Psoas muscle (tissue), 8 donors: ENCODE data around the gene UNC80. TPM values are rescaled to one million over a fixed set of nuclear protein-coding genes. Genes with fewer than 3 reads are reported as not detected.
A peak's percentile ranks its signal among the peaks of the same experiment; 100 is the strongest.

ENCODE experiments used
- ATAC-seq, 4 donors: fragments of 200-7000 bp; cut with Tn5 transposase; one replicate each; pipeline ENCODE4 v1.9.1; 2020; ENCODE audit warnings: moderate library complexity in 3 of 4, mild to moderate bottlenecking in 2 of 4
- DNase-seq, 2 donors: peaks; one replicate each; pipeline ENCODE4 v3.0.0-alpha.2; 2020
- H3K27ac ChIP-seq: fragments of 200-600 bp; one replicate; pipeline ENCODE4 v1.8.0; 2022
- H3K27me3 ChIP-seq, 3 donors: fragments of 200-600 bp in 1 of 3; one replicate each; pipeline versions ENCODE4 v1.6.1 to v1.8.0; 2013 to 2022; ENCODE audit warnings: low read length in 2 of 3, mild to moderate bottlenecking in 2 of 3, moderate library complexity in 1 of 3; ENCODE audit not compliant: insufficient read depth in 3 of 3
- H3K36me3 ChIP-seq, 2 donors: fragments of 200-600 bp in 1 of 2; one replicate each; pipeline versions ENCODE4 v1.6.1 to v1.8.0; 2013 to 2022; ENCODE audit warnings: low read depth in 1 of 2, mild to moderate bottlenecking in 1 of 2, moderate library complexity in 1 of 2; ENCODE audit not compliant: insufficient read depth in 1 of 2
- H3K4me1 ChIP-seq: fragments of 200-600 bp; one replicate; pipeline ENCODE4 v1.8.0; 2022
- H3K4me3 ChIP-seq: fragments of 200-600 bp; one replicate; pipeline ENCODE4 v1.8.0; 2022; ENCODE audit warnings: mild to moderate bottlenecking
- H3K9me3 ChIP-seq: fragments of 200-600 bp; one replicate; pipeline ENCODE4 v1.8.0; 2022
- CTCF ChIP-seq: fragments of 200-600 bp; IDR thresholded peaks from one replicate; pipeline ENCODE4 v1.8.0; 2022; ENCODE audit warnings: antibody characterized with exemption
- WGBS, 3 donors: extraction: QIAGEN DNeasy Blood & Tissue Kit; methylation state at CpG; one replicate each; pipeline versions ENCODE4 v1.1.6 to v1.1.7; 2013; 5-methylcytosine and 5-hydroxymethylcytosine counted together
- intact Hi-C, 2 donors: fragments of 100-400 bp; cut with DNase I; formaldehyde crosslinking; loops; one replicate each; pipeline versions ENCODE4 v1.11.0 to v1.14.2; 2022
- polyA plus RNA-seq, 3 donors: library from polyadenylated mRNA; stranded (reverse); fragments of 200-250 nt; gene quantifications; one replicate each; pipeline ENCODE4 v1.2.3, GENCODE V29; 2013
- total RNA-seq, 4 donors: library from RNA; stranded (reverse); fragmentation: NEBNext Ultra II Directional in 2 of 4; extraction: Animal tissue kit (Norgen Biotek cat#: 25700) in 2 of 4; gene quantifications; one replicate each; pipeline versions ENCODE4 v1.2.1 to v1.2.4, GENCODE V29; 2021 to 2023
- donor health status: healthy with polysubstance abuse.
- donor health status: DM: no; HTN: no; CAD: no; lungs with moderate emphysema.
- donor health status: Bipolar disorder and iron deficiency.
- donor health status: healthy.
- donor health status: DM: yes; HTN: yes; CAD: no.
- donor health status: DM: no; HTN: no; CAD: no.
- donor health status: DM: no; HTN: no; CAD: no.
- donor health status: DM: yes; HTN: yes; CAD: no.

Gene UNC80
- total and polyA plus RNA-seq, 7 donors = 0.03 TPM; not detected in 6

DNA sequence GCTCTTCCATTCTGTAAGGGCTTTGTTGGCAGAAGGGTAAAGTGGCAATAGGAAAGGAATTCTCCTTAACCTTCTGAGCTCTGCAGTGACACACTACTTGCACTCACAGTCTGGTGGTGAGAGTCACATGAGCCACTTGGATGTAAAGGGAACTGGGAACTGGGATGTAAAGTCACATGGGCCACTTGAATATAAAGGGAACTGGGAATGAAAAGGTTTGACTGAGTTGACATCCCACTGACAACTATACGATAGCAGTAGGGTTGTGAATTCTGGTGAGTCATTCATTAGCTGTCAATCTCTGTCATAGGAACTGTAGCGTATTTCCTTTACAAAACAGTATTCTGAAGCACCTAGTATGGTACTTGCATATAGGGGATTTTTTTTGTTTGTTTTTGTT, 236.3 kb downstream of the UNC80 start:
- intact Hi-C loops = loop anchor here in 1 of 2 donors (10.0 kb wide), 1 partner anchor 167 kb away; the partner anchor contains the start of gene KANSL1L

DNA sequence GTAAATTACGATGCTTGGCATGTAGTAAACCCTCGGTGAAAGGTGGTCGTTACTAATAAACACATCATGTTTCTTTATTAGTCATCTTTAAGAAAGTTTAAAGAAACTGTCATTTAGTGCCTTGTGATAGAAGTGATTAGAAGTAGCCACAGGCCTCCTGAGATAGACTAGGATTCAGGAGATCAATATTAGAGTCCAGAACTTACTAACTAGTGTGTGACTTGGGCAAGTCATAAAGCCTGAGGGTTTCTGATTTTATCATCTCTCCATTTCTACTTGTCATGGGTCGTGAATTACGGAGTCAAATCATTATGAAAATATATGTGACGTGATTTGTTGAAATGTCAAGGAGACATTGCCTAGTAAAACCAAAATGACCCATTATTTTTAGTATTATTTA, 237.5 kb downstream of the UNC80 start:
- ATAC-seq (no peak), DNase-seq (no peak)
- Histone ChIP-seq H3K9me3 (no peaks in the 10 kb centered on the region), H3K4me1 (peaks cover 22% of the 10 kb centered on the region), H3K4me3 (no peak overlapping the region), H3K27ac (no peak overlapping the region), H3K36me3 (peaks cover 4 to 58% of the 10 kb centered on the region in 2 donors), H3K27me3 (no peaks in the 10 kb centered on the region)
- WGBS, 3 donors = 75 to 80% (median 76%) methylated on average over 6 of the region's 6 CpGs
- no peak for TF ChIP-seq CTCF
- intact Hi-C loops = loop anchor here in 1 of 2 donors (10.0 kb wide), 1 partner anchor 166 kb away; the partner anchor contains the start of gene KANSL1L

More for the DNA sequence above, 236.3 kb downstream of the UNC80 start:
- no peak overlapping the region for H3K27ac ChIP-seq
- TF ChIP-seq CTCF = no peak
- no peaks in the 10 kb centered on the region for H3K9me3 ChIP-seq
- DNase-seq (no peak), ATAC-seq (peak in 1 of 4 donors; percentile 8)
- H3K4me1 ChIP-seq = peaks cover 32% of the 10 kb centered on the region
- 90 to 95% (median 90%) methylated on average over 2 of the region's 2 CpGs for WGBS, 3 donors
- H3K36me3 ChIP-seq = peaks cover 4 to 45% of the 10 kb centered on the region in 2 donors
- no peaks in the 10 kb centered on the region for H3K27me3 ChIP-seq
- no peak overlapping the region for H3K4me3 ChIP-seq

DNA sequence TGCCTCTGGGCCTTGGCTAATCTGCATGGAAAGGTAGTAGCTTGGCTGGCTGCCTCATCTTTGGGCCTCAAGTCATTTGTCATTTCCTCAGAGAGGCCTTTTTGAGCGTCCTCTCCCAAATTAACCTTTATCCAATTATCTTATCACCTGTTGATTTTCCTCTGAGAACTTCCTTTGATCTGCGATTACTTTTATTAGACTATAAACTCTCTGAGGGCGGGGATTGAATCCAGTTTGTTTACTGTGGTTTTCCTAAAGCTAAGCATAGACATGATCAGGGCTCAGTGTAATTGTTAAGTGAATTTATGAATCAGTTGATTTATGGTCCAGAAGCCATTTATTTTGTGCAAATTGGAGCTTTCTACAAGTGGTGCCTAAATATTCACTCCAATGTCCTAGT, 238.3 kb downstream of the UNC80 start:
- DNase-seq (no peak), ATAC-seq (no peak)
- no peak for TF ChIP-seq CTCF
- Histone ChIP-seq H3K4me3 (no peak overlapping the region), H3K27me3 (no peaks in the 10 kb centered on the region), H3K27ac (no peak overlapping the region), H3K9me3 (no peaks in the 10 kb centered on the region), H3K4me1 (peaks cover 17% of the 10 kb centered on the region), H3K36me3 (peaks cover 4 to 65% of the 10 kb centered on the region in 2 donors)
- WGBS, 3 donors = 68 to 85% (median 69%) methylated on average over 3 of the region's 3 CpGs
- intact Hi-C loops = loop anchor here in 1 of 2 donors (10.0 kb wide), 1 partner anchor 165 kb away; the partner anchor contains the start of gene KANSL1L

GRCh38 chr2:210020138-210020537, 248.5 kb downstream of the UNC80 start:
- Histone ChIP-seq H3K4me1 (no peaks in the 10 kb centered on the region), H3K27ac (no peak overlapping the region), H3K4me3 (no peak overlapping the region), H3K9me3 (no peaks in the 10 kb centered on the region), H3K36me3 (peaks cover 6 to 100% of the 10 kb centered on the region in 2 donors), H3K27me3 (no peaks in the 10 kb centered on the region)
- intact Hi-C loops = no loop called here
- WGBS, 3 donors = 86 to 97% (median 89%) methylated on average over 1 of the region's 1 CpG
- ATAC-seq (no peak), DNase-seq (no peak)
- TF ChIP-seq CTCF = no peak

DNA sequence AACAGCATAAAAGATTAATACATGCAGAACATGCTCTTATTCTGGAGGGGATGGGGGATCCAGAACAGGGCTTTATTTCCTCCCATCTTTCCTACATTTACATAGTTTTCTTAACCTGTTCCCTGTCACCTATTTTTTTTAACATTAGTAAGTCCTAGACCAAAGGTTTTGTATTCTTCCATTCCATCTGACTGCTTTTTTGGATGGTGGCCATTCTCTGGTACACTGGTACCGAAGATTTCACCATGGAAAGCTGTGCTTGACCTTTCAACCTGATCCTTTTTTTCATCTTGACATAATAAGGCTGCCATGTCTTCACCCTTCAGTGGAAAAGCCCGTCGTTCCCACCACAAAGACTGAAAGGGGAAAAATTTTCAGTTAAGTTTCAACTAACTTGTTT, 251.2 kb downstream of the UNC80 start:
- no peak overlapping the region for H3K4me3 ChIP-seq
- ATAC-seq = no peak
- peaks cover 2 to 95% of the 10 kb centered on the region in 2 donors for H3K36me3 ChIP-seq
- intact Hi-C loops = no loop called here
- WGBS, 3 donors = 77 to 87% (median 82%) methylated on average over 3 of the region's 3 CpGs
- H3K4me1 ChIP-seq = no peaks in the 10 kb centered on the region
- DNase-seq = no peak
- no peak overlapping the region for H3K27ac ChIP-seq
- no peaks in the 10 kb centered on the region for H3K9me3 ChIP-seq
- H3K27me3 ChIP-seq = no peaks in the 10 kb centered on the region
- TF ChIP-seq CTCF = no peak
